Hepatic stellate cell (primary cell): ENCODE measurements around the gene MOB2.
"Not testable (repeated sequence)": the region's sequence is repeated elsewhere in the genome, so short reads cannot be mapped to it uniquely, and the experiment has no call there.

ENCODE experiments used
- DNase-seq: peaks from one replicate; pipeline ENCODE4 v3.0.0; 2011; ENCODE audit warnings: low spot score

MOB2 gene

DNA sequence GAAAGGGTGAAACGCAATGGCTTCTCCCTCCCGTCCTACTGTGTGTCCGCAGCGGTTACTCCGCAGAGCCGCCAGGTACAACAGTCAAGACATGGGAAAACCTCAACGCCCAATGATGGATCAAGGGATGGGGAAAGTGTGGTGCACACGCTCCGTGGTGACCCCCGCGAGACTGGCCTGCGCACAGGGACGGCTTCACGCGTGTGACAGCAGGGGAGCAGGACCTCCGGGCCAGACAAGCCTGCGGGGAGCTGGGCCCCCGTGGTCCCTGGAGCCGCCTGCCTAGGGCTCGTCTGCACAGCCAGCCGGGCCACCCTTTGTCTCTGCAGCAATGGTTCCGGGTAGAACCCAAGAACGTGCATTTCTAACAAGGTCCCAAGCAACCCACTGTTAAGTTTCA is 31.7 kb upstream of the MOB2 start:
- no peak for DNase-seq

DNA sequence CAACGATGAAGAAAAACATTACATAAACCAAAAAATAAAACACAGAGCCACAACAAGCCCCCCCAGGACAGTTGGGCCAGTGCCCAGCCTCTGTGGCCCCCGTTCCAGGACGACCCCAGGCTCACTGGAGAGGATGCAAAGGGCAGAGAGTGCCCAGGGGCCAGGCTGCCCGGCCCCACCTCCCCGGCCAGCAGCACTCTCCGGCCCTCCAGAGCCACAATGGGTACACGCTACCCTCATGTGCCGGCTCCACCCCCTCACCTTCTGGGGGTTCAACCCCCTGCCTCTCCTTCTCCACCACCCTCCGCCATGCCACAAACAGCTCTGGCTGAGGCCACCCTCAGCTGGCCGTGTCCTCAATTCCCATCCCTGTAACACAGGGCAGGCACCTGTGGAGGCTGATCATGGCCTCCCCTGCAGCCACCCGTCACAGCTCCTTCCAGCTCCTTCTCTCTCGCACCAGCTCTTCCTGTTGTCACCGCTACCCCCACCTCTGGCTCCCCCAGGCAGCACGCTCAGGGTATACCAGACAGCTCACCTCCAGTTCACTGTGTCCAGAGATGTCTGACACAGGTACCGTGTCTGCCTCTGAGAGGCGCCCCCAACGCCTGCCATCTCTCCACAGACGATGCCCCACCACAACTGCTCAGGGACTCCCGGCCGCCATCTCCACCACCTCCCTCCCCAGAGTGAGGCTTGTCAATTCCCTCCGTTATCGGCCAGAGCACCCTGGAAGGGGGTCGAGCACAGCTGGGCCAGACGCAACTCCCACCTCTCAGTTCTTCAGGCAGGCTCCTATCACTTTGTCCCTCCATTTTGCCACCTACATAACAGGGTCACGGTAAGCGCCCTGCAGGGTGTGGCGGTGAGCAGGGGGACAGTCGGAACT is 30.8 kb upstream of the MOB2 start:
- DNase-seq = no peak

DNA sequence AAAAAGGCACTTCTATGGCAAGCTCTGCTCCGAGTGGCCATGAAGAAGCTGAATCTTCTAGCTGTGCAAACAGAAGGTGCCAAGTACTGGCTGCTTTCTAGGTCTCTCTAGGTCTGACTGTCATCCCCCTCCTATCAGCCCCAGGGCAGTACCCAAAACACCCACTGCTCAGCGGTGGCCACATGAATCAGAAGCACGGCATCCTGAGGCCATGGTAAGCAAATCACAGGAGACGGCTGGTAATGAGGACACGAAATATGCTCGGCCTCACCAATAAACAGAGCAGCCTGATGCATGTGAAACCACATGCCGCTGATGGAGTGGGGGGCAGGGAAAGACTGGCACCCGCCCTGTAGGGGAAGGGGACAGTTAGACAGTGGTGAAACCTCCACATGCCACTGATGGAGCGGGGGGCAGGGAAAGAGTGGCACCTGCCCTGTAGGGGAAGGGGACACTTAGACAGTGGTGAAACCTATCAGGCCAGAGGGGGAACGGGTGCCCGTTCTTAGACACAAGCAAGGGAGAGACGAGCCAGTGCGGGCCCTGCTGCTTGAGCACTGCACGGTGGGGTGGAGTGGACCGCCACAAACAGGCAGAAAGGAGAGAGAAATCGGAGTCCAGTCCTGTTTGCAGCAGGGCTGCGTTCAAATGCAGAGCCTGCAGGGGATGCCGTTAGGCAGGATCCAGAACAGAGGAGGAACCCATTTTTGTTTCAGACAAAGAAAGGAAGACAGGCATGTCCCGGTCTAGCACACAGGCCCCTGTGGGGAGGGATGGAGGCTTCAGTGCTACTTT is 29.9 kb upstream of the MOB2 start:
- DNase-seq = peak; percentile 71

DNA sequence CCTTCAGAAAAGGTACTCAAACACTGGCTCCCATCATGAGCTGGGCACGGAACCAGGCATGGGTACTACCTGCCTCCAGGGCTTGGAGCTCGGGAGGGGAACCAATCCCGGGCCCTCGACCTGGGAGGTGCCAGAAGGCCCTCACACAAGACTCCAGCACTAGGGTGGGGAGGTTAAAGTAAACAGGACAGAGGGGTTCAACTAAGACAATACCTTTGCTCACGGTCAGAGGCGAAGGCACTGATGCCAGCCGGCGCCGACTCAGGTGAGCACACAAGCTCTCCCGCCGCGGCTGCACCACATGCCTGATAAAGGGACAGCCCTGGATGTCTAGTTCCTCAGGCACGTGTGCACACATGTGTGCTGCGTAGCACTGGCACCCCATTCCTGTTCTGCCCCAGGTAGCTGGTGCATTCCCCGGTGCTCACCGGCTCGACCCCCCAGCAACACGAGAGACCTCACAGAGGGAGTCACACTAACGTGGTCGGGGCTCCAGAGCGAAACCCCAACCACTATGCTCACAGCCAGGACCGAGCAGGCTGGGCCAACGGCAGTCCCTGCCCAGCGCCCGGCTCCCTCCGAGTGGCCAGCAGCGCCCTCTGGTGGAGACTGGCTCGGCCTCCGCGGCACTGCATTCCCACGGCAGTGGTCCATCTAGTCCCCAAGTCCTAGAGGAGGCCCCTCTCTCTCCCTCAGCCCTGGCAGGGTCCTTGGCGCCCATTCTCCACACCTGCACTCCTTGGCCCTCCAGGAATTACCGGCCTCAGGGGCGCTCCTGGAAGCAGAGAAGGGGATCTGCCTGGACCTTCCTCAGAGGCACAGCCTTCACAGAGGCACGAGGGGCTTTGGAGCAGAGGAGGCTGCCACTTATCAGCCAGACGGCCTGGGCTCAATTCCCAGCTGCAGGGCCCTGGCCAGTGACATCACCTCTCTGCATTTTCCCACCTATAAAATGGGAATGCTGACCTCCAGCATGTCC is 28.8 kb upstream of the MOB2 start:
- peak; percentile 95 for DNase-seq

DNA sequence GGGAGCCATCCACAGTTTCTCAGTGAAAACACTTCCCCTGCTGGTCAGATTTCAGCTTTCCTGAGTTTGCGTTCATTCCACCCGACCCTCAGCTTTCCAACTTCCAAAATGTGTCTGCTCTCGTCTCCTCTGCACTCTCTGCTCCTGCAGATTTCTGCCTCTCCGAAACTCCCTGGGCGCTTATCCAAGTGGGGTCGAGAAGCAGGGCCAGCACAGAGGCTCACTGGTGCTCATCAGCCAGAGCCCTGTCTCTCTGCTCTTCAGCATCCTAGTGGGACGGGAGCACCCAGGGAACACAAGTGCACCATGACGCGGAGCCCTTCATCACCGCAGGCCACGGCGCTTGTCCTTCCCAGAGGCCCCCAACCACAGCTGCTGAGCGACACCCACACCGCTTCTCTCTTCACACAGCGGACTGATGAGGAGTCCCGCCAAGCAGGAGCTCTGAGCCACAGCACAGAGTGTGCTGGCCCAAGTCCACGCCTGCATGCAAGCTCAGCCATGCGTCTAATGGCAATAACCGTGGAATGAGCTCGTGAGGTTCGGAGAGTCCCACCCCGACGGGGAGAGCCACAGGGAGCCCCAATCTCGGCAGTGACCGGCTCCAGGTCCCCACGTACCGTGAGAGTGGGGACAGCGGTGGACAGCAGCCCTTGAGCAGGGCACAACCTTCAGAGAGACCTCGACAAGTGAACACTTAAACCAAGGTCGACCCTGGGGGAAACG is 27.9 kb upstream of the MOB2 start:
- DNase-seq = no peak

DNA sequence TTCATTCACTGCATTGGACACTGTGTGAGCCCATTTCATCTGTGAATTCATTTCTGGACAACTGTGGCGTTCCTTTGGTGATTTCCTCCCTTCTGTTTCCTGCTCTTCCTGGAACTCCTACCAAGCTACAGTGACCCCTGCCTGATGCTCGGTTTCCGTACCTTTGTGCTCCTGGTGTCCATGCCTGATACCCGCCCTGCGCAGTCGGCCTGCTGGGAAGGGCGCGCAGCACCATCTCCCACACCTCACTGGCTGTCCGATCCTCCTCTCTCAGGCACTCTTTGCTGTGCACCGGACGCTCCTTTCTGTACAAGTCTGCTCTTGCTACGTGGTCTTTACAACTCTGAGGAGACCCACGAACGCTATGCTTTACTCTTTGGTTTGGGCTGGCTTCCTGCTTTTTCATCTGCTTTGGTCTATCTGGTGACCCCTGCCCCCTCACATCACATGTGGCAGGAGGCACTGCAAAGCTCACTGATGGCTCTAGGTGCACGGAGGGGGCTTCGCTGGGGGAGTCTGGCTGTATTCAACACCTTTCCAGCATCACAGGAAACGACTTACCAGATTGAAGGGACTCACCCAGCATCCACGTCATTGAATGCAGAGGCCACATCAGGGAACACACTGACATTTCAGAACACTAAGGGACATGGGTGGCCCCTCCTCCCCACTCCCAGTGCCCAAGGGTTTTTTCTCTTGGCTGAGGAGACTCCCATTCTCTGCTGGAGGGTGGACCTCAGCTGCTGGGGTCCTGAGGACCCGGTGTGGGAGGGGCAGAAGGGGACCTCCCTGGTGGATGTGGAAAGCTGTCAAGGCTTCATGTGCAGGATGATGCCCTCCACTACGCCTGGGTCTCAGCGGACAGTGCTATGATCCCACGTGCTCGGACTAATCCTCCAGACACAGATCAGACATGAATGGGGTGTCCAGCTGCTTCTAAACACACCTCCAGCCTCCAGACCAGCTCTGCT is 27.0 kb upstream of the MOB2 start:
- DNase-seq = no peak

DNA sequence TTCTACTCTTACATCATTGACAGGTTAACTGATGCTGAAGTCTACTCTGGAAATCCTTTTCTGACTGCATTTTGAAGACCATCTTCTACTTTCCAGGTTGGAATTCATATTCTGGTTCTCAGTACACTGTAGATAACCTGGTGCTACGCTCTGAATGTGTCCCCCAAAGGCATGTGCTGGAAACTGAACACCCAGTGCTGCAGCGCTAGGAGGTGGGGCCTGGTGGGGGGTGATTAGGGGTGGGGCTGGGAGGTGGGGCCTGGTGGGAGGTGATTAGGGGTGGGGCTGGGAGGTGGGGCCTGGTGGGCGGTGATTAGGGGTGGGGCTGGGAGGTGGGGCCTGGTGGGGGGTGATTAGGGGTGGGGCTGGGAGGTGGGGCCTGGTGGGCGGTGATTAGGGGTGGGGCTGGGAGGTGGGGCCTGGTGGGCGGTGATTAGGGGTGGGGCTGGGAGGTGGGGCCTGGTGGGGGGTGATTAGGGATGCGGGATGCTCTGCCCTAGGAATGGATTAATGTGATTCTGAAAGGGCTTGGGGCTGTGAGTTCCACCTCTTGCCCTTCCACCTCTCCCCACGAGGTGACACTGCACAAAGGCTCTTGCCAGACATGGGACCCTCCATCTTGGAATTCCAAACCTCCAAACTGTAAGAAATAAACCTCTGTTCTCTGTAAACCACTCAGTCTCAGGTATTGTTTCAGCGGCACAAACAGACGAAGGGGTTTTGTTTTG is 26.1 kb upstream of the MOB2 start:
- DNase-seq = not testable (repeated sequence)

DNA sequence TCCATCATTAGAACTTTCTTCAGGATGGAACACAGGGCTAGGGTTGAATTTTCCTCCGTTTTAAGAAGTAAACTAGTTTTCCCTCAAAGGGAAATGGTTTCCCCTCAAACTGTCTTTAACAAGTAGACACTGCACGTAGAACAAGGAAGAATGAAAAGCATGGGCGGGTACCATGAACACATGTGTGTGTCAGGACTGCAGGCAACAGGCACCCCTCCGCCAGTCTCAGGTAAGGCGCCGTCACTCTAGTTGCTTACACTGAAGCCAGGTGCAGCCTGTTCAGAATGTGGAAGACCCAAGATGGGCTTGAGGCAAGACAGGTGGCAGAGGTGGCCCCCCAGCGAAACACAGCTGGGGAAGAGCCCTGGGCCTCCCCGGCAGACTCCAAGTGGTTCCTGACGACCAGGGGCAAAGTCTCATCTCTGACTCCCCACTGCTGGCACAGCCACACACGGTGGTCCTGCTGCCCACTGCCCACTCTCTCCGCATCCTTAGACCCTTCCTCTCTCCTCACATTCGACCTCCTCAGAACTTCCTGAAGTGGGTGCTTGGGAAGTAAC is 25.4 kb upstream of the MOB2 start:
- no peak for DNase-seq

DNA sequence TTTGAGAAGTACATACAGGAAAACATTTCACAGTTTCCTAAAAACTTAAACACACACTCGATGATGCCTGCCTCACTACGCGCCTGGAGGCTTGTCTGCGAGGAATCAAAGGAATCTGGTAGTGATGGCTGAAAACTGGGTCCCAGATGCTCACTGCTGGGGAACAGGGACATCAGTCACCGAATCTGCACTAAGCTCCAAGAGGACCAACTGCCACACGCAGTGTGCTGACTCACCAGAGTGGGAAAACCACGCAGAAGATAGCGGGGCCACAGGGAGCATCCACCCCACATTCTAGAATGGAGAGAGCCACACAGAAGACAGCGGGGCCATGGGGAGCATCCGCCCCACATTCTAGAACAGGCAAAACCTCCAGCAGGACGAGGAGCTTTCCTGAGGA is 24.3 kb upstream of the MOB2 start:
- no peak for DNase-seq

DNA sequence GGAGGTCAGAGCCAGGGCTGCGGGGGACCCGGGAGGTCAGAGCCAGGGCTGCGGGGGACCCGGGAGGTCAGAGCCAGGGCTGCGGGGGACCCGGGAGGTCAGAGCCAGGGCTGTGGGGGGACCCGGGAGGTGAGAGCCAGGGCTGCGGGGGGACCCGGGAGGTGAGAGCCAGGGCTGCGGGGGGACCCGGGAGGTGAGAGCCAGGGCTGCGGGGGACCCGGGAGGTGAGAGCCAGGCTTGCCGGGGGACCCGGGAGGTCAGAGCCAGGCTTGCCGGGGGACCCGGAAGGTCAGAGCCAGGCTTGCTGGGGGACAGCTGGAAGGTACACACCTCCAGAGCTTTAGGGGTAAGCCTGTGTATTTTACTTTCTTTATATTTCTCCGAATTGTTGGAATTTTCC is 23.8 kb upstream of the MOB2 start:
- DNase-seq = not testable (repeated sequence)

DNA sequence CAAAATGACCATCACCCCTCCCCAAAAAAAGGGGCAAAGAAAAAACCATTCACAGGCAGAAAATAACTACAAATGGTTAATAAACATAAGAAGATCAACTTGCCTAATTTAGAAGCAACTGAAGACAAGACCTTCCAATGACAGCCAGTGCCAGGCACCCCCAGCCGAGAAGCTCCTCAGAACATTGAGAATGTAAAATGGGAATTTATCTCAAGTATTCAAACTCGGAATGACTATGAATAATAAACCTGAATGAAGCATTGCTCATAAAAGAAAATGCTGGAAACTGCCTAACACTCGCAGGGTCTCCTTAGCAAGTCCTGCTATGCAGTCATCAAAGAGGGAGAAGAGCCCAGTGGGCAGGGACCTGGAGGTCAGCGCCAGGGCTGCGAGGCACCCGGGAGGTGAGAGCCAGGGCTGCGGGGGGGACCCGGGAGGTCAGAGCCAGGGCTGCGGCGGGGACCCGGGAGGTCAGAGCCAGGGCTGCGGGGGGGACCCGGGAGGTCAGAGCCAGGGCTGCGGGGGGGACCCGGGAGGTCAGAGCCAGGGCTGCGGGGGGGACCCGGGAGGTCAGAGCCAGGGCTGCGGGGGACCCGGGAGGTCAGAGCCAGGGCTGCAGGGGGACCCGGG is 23.2 kb upstream of the MOB2 start:
- DNase-seq = no peak

DNA sequence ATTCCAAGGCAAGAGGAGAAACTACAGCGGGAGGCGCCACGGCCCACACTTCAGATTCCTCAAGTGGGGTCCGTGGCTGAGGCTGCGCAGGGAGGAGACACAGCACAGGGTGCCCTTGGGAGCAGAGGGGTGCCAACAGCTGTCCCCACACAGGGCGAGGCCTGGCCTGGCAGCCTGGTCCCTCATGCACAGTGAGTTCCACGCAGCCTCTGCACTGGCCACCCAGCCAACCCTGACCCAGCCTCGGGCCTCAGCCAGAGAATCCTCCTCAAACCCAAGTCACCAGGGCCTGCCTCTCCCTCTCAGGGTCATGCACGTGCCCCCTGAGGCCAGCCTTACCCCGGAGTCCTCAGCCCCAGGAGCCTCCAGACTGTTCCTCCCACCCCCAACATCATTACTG is 22.4 kb upstream of the MOB2 start:
- DNase-seq = no peak

DNA sequence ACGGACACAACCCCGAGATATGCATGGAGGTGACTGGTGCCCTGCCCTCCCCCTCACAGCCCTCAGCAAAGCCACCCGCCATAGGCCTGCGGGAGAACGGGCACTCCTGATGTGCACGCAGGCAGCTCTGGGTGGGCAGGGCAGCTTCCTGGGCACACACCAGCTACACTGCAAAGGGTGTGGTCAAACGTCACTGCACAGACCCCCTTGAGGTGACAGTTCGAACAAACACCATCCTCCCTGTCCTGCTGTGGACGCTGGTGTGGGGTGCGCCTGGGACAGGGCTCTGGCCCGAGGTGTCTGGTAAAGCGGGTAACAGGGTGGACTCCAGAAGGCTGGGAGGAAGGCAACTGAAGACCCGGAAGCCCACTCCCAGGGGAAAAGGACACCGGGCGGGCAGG is 21.9 kb upstream of the MOB2 start:
- no peak for DNase-seq

DNA sequence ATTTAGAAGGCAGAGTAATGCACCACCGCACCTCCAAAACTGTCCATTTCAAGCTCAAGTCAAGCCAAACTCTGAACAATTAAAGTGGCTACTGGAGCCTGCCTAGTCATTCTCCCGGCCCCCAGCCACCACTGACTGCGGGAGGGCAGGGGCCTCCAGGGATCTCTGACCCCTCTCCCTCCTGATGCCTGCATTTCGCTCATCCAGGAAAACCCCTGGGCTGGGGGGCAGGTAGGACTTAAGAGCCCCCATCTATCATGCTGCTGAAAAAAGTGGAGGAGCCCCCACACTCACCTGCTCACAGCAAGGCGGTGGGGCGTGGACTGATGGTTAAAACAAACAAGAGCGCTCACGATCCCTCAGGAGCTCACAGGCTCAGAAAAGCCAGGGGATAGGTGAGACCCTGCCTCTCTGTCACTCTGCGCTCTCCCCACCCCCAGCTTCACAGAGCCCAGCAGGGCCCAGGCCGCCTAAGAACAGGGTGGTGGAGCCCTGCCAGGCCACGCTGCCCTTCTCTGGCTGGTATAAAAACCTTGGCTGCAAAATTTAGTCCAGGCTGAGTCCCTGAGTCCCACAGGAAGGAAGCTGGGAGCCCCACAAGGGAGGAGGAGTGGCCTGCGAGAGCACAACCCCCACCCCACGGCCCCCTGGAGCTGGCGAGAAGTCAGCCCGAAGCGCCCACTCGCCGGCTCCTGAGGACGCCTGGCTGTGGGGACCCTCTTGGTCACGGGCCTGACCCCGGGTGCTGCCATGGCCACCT is 21.0 kb upstream of the MOB2 start:
- DNase-seq = no peak

DNA sequence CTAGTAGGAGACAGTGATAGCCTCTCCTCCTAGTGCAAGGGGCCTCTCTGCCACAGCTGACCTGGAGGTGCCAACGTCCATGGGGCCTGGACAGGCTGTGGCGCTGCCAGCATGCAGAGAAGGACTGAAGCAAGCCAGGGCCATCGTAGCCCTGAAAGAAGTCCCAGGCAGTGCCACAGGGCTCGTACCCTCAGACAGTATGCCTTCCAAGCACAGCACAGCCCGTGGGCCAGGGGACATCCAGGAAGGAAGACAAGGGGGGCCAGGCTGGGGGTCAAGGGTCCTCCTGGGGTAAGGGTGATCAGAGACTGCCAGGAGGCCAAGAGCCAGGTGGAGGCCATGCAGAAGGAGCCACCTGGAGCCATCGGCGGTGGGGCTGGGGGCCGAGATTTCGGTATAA is 20.4 kb upstream of the MOB2 start:
- DNase-seq = no peak

DNA sequence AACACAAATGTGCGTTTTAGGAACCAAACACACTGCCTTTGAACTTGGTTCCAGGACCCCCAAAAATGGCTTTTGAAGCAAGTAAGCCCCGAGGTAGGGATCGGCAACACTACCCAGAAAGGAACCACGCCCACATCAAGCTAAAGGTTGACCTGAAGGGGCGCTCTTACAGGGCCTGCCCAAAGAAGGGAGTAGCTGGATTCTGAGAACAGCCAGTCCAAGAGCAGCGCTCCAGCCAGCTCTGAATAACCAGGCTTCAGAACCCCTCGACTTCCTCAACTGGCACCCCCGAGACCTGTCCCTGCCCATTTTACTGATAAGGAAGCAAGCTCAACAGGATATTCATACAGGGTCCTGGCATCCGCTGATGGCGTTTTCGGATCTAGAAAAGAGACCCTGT is 18.9 kb upstream of the MOB2 start:
- no peak for DNase-seq

DNA sequence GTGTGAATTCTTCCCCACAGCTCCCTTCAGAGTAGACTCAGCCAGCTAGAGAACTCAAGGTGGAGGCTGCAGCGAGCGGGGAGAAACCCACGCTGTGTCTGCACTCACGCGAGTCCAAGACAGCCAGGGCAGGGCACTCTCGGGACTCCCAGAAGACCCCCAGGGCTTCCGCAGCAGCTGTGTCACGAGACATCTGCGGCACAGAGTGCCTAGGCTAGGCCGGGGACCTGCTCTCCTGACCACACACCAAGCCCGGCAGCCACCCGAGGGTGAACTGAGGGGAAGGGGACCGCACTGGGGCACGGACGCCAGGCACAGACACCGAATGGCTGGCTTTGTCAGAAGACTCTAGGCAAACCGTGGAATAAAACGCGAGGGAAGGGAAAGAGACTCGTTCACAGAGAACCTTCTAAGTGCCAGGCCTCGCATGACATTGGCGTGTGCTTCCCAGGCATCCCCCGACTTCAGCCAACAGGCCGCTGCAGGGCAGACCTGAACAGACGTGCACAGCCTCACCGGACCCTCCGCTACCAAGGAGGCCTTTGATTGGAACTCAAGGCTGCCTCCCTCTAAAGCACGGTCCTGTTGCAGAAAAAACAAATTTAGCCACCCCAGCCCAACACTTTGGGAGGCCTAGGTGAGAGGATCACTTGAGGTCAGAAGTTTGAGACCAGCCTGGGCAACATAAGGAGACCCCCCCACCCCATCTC is 18.2 kb upstream of the MOB2 start:
- no peak for DNase-seq
